Measurements from ENCODE around the gene NCOA3. TPM values are rescaled to one million over a fixed set of nuclear protein-coding genes. Genes with fewer than 3 reads are reported as not detected.

NCOA3 gene
- total and polyA plus RNA-seq, 2 experiments from 2014 or later = 6.7 to 25.8 TPM

DNA sequence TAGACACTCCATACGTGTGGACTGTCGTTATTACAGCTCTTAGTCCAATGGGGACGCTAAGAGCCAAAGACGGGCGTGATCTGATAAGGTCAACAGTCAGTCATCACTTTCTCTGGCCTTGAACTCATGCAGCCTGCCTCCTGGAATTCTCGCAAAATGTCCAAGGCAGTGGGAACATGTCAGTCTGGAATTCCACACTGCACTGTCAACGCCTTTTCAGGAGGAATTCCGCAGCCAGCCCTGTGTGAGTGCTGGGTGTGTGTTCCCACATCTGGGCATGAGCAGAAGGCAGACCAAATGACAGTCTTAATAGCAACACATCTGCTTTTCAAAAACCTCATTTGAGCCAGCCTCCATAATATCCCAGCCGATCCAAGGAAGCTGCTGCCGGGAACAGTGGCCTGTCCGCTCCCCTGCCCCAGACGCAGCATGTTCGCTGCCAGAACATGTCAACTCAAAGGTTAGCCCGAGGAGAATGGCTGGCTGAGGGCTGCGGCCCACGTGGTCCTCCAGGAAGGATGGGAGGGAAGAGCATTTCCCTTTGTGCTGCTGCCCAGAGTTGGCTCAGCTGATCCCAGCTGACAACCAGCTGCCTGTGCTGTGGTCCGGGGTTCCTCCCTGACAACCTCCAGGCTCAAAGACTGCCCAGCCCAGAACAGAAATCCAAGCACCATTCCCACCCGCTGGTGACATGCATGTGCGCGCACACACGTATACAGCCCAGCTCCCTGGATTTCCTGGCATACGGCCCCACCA lies 180.5 kb downstream of the NCOA3 start:
- Mint-ChIP-seq H3K4me1 (peaks cover 11% of the 10 kb centered on the region), H3K27me3 (ENCODE audit: insufficient read depth, low read depth, poor library complexity) (peaks cover 3% of the 10 kb centered on the region), H3K4me3 (no peak overlapping the region), H3K36me3 (ENCODE audit: low read depth) (no peaks in the 10 kb centered on the region), H3K27ac (no peak overlapping the region), H3K9me3 (no peaks in the 10 kb centered on the region; the same call in 2 of the 3 replicates)
- no peak overlapping the region for H3K4me3 ChIP-seq
- H3K36me3 ChIP-seq (ENCODE audit: insufficient read depth) = no peaks in the 10 kb centered on the region
- no peak for TF ChIP-seq EZH2phosphoT487 (IDR thresholded peaks at IDR 0.05; ENCODE audit: unreplicated experiment)
- TF ChIP-seq, protein P1, sequence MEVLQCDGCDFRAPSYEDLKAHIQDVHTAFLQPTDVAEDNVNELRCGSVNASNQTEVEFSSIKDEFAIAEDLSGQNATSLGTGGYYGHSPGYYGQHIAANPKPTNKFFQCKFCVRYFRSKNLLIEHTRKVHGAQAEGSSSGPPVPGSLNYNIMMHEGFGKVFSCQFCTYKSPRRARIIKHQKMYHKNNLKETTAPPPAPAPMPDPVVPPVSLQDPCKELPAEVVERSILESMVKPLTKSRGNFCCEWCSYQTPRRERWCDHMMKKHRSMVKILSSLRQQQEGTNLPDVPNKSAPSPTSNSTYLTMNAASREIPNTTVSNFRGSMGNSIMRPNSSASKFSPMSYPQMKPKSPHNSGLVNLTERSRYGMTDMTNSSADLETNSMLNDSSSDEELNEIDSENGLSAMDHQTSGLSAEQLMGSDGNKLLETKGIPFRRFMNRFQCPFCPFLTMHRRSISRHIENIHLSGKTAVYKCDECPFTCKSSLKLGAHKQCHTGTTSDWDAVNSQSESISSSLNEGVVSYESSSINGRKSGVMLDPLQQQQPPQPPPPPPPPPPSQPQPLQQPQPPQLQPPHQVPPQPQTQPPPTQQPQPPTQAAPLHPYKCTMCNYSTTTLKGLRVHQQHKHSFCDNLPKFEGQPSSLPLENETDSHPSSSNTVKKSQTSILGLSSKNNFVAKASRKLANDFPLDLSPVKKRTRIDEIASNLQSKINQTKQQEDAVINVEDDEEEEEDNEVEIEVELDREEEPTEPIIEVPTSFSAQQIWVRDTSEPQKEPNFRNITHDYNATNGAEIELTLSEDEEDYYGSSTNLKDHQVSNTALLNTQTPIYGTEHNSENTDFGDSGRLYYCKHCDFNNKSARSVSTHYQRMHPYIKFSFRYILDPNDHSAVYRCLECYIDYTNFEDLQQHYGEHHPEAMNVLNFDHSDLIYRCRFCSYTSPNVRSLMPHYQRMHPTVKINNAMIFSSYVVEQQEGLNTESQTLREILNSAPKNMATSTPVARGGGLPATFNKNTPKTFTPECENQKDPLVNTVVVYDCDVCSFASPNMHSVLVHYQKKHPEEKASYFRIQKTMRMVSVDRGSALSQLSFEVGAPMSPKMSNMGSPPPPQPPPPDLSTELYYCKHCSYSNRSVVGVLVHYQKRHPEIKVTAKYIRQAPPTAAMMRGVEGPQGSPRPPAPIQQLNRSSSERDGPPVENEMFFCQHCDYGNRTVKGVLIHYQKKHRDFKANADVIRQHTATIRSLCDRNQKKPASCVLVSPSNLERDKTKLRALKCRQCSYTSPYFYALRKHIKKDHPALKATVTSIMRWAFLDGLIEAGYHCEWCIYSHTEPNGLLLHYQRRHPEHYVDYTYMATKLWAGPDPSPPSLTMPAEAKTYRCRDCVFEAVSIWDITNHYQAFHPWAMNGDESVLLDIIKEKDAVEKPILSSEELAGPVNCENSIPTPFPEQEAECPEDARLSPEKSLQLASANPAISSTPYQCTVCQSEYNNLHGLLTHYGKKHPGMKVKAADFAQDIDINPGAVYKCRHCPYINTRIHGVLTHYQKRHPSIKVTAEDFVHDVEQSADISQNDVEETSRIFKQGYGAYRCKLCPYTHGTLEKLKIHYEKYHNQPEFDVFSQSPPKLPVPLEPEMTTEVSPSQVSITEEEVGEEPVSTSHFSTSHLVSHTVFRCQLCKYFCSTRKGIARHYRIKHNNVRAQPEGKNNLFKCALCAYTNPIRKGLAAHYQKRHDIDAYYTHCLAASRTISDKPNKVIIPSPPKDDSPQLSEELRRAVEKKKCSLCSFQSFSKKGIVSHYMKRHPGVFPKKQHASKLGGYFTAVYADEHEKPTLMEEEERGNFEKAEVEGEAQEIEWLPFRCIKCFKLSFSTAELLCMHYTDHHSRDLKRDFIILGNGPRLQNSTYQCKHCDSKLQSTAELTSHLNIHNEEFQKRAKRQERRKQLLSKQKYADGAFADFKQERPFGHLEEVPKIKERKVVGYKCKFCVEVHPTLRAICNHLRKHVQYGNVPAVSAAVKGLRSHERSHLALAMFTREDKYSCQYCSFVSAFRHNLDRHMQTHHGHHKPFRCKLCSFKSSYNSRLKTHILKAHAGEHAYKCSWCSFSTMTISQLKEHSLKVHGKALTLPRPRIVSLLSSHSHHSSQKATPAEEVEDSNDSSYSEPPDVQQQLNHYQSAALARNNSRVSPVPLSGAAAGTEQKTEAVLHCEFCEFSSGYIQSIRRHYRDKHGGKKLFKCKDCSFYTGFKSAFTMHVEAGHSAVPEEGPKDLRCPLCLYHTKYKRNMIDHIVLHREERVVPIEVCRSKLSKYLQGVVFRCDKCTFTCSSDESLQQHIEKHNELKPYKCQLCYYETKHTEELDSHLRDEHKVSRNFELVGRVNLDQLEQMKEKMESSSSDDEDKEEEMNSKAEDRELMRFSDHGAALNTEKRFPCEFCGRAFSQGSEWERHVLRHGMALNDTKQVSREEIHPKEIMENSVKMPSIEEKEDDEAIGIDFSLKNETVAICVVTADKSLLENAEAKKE (CRISPR knock-in tag; IDR thresholded peaks at IDR 0.05) = no peak
- TF ChIP-seq, protein P2, sequence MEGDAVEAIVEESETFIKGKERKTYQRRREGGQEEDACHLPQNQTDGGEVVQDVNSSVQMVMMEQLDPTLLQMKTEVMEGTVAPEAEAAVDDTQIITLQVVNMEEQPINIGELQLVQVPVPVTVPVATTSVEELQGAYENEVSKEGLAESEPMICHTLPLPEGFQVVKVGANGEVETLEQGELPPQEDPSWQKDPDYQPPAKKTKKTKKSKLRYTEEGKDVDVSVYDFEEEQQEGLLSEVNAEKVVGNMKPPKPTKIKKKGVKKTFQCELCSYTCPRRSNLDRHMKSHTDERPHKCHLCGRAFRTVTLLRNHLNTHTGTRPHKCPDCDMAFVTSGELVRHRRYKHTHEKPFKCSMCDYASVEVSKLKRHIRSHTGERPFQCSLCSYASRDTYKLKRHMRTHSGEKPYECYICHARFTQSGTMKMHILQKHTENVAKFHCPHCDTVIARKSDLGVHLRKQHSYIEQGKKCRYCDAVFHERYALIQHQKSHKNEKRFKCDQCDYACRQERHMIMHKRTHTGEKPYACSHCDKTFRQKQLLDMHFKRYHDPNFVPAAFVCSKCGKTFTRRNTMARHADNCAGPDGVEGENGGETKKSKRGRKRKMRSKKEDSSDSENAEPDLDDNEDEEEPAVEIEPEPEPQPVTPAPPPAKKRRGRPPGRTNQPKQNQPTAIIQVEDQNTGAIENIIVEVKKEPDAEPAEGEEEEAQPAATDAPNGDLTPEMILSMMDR (conservative IDR thresholded peaks at IDR 0.05; ENCODE audit: low read depth in 2 of 2) = no peak
- no peak for TF ChIP-seq ZNF331 (CRISPR knock-in tag; IDR thresholded peaks at IDR 0.05; ENCODE audit: low read depth)
- TF ChIP-seq JUNB (IDR thresholded peaks at IDR 0.05; ENCODE audit: unreplicated experiment) = no peak
- TF ChIP-seq CREB1 (CRISPR knock-in tag; IDR thresholded peaks at IDR 0.05; ENCODE audit: low read depth) = no peak
- TF ChIP-seq, protein P3, sequence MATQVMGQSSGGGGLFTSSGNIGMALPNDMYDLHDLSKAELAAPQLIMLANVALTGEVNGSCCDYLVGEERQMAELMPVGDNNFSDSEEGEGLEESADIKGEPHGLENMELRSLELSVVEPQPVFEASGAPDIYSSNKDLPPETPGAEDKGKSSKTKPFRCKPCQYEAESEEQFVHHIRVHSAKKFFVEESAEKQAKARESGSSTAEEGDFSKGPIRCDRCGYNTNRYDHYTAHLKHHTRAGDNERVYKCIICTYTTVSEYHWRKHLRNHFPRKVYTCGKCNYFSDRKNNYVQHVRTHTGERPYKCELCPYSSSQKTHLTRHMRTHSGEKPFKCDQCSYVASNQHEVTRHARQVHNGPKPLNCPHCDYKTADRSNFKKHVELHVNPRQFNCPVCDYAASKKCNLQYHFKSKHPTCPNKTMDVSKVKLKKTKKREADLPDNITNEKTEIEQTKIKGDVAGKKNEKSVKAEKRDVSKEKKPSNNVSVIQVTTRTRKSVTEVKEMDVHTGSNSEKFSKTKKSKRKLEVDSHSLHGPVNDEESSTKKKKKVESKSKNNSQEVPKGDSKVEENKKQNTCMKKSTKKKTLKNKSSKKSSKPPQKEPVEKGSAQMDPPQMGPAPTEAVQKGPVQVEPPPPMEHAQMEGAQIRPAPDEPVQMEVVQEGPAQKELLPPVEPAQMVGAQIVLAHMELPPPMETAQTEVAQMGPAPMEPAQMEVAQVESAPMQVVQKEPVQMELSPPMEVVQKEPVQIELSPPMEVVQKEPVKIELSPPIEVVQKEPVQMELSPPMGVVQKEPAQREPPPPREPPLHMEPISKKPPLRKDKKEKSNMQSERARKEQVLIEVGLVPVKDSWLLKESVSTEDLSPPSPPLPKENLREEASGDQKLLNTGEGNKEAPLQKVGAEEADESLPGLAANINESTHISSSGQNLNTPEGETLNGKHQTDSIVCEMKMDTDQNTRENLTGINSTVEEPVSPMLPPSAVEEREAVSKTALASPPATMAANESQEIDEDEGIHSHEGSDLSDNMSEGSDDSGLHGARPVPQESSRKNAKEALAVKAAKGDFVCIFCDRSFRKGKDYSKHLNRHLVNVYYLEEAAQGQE (IDR thresholded peaks at IDR 0.05; ENCODE audit: unreplicated experiment) = no peak
- no peak for TF ChIP-seq NANOG (IDR thresholded peaks at IDR 0.05; ENCODE audit: borderline replicate concordance)
- TF ChIP-seq, protein P4, sequence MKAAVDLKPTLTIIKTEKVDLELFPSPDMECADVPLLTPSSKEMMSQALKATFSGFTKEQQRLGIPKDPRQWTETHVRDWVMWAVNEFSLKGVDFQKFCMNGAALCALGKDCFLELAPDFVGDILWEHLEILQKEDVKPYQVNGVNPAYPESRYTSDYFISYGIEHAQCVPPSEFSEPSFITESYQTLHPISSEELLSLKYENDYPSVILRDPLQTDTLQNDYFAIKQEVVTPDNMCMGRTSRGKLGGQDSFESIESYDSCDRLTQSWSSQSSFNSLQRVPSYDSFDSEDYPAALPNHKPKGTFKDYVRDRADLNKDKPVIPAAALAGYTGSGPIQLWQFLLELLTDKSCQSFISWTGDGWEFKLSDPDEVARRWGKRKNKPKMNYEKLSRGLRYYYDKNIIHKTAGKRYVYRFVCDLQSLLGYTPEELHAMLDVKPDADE (IDR thresholded peaks at IDR 0.05) = no peak
- TF ChIP-seq STAT1 (IDR thresholded peaks at IDR 0.05; ENCODE audit: unreplicated experiment) = no peak
- no peak for TF ChIP-seq ZNF114 (CRISPR knock-in tag; IDR thresholded peaks at IDR 0.05)
- no peak for TF ChIP-seq POLR2AphosphoS5 (IDR thresholded peaks at IDR 0.05; ENCODE audit: low read depth)
- no peak for TF ChIP-seq EZH2 (IDR thresholded peaks at IDR 0.05; ENCODE audit: low read depth, unreplicated experiment)
- no peak overlapping the region for H3K27ac ChIP-seq (ENCODE audit: low read depth)
- no peak overlapping the region for H3K4me2 ChIP-seq
- H2AFZ ChIP-seq = no peak overlapping the region
- no peaks in the 10 kb centered on the region for H3F3A ChIP-seq (replicated peaks; ENCODE audit: low read depth)
- no peaks in the 10 kb centered on the region for H3K4me1 ChIP-seq (ENCODE audit: insufficient read depth)
- H4K20me1 ChIP-seq (replicated peaks; ENCODE audit: insufficient read depth) = no peaks in the 10 kb centered on the region
- no peak for DNase-seq (ENCODE audit: low spot score)
- no peaks in the 10 kb centered on the region for H3K27me3 ChIP-seq (ENCODE audit: insufficient read depth)
- ATAC-seq = no peak
- no peaks in the 10 kb centered on the region for H3K79me2 ChIP-seq (replicated peaks; ENCODE audit: insufficient read depth)
- 0 out of 2 replicates have a peak, but pooled peaks cover 5% of the 10 kb centered on the region for H3K9me2 ChIP-seq (ENCODE audit: insufficient read depth)

All from GM23338 (cell line).